ENCODE measurements around the gene MYO18A.
"Not testable (repeated sequence)": the region's sequence is repeated elsewhere in the genome, so short reads cannot be mapped to it uniquely, and the experiment has no call there.

The MYO18A gene

DNA sequence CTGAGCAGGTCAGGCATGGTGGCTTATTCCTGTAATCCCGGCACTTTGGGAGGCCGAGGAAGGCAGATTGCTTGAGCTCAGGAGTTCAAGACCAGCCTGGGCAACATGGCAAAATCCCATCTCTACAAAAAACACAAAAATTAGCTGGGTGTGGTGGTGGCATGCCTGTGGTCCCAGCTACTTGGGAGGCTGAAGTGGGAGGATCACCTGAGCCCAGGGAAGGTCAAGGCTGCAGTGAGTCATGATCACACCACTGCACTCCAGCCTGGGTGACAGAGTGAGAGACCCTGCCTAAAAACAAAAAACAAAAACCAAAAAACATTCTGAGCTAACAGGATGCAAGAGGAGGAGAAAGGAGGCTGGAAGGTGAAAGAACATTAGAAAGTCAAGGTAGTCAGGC is 33.0 kb downstream of the MYO18A start:
- not testable (repeated sequence) for DNase-seq

DNA sequence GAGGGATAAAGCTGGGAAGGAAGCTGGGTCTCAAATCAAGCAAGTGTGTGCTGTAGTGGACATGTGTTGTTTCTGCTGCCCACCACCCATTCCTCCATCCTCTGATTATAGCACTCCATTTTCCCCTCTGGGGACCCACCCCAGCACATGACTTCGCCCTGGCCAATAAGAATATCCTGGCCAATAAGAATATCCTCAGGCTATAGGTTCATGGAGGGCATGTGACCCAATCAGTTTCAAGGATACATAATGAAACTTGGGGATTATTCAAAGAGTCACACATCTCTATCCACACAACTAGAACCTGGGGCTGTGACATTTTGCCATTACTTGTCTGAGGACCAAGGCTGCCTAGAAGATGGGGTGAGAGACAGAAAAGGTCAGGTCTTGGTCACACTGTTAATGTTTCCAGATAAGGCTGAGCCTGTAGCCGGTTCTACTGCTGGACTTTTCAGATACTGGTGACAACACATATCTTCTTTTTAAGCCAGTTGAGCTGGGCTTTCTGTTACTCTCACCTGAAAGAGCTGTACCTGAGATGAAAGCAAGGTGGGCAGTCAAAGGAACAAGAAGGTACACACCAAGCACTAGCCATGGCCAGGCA is 33.7 kb downstream of the MYO18A start:
- DNase-seq, result no peak

DNA sequence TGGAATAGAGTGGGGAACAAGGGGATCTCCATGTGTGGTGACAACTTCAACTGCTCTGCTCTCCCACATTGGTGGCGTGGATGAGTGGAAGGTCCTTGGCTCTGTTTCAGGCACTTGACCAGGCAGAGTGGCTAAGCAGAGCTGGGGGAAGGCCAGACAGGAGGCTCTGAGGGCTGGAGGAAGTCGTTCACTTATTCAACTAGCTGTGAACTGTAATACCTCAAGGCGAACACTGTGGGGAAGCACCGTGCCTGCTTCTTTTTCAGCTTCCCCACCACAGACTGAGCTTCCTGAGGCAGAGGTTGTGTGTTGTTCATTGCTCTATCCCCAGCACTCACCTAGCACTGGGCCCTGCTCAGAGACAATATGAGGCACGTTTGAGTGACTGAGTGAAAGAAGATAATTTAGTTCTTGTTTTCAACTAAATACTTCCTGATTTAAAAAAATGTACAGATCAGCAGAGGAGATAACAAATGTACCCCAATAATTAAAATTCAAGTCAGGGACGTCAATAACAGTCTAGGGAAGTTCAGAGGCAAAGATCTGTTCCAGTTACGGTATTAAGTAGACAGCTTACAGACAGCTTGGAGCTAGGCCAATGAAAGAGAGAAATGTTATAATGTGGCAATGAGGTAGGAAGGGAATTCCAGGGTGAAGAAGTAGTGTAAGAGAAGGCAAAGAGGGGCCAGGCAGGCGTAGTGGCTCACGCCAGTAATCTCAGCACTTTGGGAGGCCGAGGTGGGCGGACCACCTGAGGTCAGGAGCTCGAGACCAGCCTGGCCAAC is 34.7 kb downstream of the MYO18A start:
- DNase-seq, result peak; percentile 79 to 80

DNA sequence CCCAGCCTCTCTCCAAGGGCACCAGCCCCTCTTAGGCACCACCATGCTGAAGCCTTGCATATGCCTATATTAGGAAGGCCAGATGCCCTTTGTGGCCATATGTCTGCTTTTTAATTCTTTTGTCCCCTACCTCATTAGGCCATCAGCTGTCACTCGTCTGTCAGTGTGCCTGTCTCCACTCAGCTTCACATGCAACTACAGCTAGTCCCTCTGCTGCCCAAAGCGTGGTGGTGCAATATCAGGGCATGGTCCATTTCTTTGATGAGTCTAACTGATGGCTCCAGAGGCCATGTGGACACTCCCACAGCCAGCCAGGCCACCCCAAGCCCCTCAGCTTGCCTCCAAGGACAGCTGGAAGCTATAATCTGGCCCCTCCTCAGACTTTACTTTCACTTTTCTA is 36.3 kb downstream of the MYO18A start:
- no peak for DNase-seq

DNA sequence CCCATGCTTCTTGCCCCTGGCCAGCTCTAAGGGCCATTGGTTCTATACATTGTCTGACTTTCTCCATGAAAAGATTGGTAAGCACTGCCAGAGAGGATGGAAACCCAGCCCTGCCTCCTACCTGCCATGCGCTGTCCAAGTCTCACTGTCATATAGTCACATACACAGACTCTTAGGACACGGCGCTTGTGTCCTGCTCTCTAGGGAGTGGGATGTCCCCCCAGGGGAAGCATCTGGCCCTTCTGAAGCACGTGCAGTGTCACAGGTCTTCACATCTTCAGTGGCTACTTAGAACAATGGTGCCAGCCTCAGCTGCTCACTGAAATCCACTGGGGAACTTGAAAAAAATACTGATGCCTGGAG is 38.7 kb downstream of the MYO18A start:
- DNase-seq, result no peak

DNA sequence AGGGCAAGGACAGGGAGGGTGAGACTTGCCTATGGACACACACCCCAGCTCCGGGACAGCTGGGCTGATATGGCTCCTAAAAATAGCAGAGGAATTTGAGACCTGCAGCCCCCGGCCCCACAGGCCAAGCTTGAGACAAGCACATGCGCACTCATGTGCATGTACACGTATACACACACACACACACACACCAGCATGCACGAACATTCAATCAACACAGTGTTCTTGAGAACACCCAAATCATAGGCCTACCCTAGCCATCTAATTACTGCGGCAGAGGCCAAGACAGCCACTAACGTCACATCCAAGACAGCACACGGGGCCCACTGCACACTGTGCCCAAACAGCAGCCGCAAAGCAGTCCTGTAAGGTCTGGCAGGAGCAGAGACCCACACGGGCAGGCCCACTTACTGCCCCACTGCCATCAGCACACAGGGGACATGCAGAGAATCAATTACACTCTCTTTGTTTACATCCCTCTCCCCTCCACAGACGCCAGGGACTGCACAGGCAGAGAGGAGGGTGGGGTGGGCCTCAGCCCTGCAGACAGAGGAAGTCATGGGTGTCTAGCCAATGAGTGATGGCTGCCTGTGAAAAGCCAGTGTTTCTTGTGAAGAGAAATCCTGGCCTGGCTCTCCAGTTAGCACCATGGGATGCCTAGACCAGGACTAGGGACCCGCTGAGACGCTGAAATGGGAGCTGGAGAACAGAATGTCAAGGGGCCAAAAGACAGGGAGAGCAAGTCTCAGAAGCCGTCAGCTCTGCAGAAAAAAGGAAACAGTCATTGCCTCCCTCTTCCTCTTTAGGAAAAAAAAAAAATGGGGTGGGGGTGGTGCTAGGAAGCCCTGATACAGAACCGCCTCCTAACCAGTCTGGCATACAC is 39.3 kb downstream of the MYO18A start:
- peak; percentile 48 to 52 for DNase-seq

DNA sequence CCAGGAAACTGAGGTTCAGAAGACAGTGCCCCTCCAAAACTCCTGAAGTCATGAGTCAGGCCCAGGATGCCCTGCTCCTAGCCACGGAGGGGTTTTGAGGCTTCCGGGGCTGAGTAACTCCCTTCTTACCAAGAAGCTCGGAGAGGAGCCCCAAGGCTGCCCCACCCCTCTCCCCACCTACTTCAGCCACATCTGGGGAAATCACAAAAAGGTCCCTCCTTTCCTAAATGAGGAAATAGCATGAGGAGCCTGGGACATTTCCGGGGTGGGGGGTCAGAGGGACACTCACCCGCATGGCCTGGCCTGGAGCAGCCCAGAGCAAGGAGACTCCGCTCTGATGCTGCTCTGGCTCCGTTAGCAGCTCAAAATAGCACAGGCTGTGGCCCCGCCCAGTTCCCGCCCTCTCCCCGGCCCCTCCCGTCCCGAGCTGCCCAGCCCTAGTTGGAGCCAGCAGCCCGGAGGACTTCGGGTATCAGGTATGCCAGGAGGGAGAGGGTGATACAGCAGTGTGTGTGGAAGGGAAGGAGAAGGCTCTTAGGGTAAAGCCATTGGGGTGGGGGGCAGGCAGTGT is 40.1 kb downstream of the MYO18A start:
- DNase-seq, result peak; percentile 70 to 73

DNA sequence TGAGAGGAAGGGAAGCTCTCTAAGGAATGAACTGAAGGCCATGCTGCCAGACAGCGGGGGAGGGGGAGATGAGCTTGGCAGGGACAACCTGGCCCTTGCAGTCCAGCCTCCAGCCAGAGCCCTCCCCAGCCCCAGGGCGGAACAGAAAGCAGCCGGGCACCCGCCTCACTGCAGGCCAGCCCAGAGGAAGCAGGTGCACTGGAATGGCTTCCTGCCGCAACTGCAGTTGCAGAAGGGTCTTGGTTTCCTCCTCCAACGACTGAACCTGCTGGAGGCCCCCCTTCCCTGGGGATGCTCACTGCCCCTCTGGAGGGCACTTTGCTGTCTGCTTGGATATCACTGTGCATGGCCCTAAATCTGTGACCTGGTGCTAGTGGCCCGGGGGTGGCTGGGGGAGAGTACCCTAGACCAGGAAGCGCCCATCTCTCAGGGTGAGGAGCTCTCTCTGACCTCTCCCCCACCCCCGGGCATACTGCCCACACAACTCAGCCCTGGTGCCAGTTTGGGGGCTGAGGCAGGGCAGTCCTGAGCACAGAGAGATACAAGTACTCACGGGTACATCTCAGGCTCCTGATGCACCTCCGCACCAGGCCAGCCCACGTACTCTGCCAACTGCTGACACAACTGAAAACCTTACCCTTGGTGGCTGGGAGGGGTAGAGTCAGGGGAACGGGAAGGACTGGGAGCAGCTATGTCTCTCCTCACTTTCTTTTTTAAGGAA is 41.1 kb downstream of the MYO18A start:
- DNase-seq, result no peak

DNA sequence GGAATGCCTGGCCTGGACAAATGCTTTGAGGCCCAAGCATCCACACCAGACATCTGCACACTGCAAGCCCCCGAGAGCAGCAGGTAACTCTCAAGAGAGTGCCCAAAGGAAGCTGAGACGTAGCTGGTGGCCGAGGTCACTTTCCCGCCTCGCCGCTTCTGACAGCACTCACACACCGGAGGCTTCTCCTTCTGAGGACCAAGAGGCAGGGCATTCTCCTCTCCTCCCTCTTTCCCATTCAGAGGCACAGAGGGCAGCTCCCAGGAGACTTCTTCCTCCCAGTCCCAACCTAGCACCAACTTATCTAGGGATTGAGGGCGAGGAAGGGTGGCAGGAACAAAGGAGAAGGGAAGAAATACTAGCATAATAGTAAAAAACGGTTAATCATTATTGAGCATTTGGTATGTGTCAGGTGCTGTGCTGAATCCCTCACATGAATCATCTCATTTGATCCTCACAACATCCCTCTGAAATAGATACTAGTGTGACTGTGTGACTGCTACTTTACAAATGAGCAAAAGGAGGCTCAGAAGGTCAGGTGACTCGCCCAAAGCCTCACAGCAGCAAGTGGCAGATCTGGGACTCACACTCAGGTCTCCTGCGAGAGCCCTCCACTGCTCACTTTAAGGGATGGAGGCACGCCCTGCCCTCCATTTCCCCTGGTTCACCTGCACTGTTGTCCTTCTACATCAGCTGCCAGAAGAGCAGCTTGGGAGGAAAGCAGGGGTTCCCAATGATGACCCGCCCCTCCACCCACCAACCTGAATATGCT is 41.8 kb downstream of the MYO18A start:
- no peak for DNase-seq

DNA sequence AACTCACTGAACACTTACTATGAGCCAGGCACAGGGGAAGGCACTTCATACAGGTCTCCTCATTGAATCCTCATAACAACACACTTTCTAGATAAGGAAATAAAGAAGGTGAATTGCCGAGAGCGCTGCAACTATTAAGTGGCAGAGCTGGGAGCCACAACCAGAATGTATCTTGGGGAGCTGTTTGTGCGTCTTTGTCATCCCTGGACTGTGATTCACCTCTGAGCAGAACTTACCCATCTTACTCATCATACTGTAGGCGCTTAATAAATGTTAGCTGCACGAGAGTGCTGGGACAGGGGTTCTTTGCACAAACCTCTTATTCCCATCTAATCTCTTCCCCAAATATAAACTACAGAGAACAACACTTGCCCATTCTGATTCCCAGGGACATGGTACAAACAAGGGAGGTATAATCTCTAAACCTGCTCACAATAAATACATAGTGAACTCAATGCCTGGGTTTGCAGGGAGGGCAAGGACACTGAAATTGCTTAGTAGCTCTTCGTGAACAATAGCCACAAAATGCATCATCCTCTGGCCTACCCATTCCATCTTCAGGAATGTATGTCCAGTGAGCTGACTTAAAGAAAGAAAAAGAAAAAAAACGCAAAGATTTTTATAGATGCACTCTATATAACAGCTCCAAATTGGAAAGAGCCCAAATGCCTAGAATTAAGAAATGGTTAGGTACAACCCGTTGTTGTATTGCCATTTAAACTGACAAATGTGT is 43.0 kb downstream of the MYO18A start:
- DNase-seq, result no peak

DNA sequence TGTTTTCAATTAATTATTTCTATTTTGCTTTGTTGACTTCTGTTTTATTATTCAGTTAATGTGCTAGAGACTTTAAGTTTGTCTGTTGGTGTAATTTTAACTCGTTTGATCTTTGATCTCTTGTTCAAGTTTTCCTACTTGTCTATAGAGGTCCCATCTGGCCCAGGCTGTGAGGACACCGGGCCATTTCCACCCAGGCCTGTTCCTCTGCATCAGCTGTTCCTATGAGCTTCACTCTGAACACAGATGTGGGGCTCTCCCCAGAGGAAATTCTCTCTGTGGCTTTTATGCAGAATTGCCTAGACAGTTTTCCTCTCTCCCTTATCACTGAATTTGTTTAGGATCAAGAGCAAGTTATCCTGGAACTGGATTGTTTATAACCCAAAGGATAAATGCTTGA is 44.7 kb downstream of the MYO18A start:
- DNase-seq, result no peak

DNA sequence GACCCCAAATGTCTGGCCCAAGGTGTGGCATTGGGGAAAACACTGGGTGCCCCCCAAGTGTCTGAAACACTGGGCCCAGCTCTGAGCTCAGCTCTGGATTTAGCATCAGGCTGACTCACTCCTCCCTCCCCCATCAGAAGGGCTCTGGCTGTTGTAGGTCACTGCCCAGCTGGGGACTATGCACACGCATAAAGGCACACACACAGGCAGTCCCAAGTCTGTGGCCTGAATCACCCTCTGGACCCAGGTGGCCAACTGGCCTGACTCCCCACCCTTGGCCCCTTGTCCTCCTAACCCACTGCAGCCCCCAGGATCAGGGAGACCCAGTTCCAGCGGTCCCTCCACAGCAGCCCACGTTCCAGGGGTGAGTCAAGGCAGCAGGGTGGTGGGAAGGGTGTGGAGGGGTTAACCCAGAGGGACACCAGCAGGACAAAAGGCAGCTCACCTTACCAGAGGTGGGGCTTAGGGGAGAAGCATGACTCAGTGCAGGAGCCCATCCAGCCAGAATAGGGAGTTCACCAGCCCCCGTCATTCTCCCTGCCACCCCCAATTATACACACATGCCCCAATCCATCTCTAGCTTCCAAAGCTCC is 47.0 kb downstream of the MYO18A start:
- DNase-seq, result no peak

DNA sequence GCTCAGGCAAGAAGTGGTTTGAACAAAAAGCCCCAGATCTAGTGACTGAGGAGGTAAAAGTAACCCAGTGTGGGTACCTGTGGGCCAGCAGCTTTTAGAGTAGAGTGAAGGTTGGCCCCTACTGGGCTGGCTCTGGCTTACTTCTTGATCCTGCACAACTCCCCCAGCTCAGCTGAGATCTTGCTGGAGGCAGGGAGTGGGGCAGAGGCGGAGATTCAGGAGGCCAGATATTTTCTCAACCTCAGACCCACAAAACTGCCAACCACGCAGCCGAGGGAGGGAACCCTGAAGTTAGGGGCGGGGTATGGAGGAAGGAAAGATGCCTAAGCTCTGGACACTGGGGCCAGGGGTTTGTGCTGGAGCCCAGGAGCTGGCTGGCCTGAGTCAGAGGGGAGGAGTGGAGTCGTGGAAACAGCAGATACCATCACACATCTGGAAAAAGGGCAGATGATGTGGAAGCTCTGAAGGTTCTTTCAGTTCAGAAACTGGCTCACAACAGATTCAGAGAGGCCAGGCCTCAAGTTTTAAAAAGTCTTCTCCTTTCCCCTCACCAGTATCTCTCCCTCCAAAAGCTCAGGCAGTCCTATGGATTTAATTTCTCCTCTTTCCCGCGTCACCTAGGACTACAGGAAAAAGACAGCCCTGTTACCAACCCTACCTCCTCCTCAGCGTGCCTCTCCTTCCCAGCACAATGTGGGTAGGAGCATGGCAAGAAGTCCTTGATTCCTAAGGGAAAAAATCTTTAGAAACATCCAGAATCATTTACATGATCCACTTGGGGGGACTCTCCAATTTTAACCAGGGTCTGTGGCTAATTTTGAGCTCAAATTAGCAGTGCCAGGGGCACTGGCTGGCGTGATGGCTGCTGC is 48.1 kb downstream of the MYO18A start:
- no peak for DNase-seq

DNA sequence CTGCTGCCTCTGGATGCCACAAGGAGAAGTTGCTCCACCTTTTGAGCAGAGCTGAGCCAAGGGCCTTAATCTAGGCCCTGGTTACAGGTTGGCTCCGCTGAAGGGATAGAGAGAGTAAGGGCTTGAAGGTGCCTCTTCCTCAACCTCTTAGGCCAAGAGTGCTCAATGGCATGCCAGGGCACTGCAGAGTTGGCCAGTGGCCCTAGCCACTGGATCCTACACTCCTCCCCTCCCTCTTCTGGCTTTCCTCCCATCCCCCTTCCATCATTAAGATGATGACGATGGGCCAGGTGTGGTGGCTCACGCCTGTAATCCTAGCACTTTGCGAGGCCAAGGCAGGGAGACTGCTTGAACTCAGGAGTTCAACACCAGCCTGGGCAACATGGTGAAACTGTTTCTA is 50.5 kb downstream of the MYO18A start:
- no peak for DNase-seq

DNA sequence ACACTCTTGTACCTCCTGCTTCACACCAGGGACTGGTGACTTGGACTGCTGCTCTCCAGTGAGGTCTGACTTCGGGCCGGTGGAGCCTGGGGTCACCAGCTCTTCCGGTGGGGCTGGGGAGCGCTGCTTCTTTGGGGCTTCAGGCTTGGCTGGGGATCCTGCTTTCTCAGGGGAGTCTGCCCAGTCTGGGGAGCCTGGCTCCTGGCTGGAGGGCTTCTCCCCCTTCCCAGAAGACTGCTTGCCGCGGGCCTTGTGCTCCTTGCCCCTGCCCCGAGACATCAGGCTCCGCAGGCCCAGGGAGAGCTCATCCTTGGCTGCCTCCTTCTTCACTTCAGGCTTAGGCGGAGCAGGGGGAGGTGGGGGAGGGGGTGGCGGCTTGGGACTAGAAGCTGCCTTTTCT is 52.4 kb downstream of the MYO18A start:
- no peak for DNase-seq

DNA sequence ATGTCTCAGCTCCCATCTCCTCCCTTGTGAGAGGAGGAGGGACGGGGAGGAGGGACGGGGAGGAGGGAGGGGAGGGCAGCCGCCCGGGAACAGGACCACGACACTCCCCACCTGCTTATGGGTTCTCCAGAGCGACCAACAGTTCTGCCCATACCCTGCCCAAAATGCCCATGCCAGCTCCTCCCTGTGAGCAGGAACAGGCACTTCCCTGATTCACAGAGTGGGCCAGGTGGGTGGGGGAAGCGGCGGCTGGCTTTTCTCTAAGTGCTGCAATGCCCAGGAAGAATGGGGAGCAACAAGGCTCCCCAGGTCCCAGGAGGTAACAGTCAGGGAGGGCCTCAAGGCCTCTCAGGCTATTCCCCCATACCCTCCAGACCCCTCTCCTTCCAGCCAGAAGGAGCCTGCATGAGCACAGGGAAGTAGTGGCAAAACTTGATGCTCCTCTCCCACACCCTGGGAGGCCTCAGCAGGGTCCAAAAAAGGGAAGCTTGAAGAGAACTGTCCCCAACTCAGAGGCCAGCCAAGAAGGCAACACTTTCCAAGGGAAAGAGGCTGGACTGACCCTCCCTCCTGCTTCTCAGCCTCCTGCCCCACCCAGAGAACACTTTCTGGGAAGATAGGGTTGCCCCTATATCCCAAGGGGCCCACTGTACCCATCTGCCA is 53.8 kb downstream of the MYO18A start:
- no peak for DNase-seq

DNA sequence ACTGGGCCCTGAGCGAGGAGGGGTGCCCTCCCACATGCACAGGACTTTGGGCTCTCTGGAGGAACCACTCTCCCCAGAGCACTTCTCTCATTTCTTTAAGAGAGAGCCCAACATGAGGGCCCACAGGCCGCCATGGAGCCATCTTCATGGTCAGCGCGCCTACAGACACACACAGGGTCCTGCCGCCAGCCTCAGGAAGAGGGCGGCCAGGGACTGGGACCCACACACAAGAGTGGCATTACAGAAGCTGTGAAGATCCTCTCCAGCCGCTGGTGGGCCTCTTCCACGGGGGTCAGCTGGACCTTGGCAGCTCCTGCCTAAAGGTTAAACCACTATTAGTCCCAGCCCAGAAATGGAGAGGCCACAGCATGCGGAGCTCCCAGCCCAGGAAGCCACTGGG is 54.5 kb downstream of the MYO18A start:
- DNase-seq, result no peak

DNA sequence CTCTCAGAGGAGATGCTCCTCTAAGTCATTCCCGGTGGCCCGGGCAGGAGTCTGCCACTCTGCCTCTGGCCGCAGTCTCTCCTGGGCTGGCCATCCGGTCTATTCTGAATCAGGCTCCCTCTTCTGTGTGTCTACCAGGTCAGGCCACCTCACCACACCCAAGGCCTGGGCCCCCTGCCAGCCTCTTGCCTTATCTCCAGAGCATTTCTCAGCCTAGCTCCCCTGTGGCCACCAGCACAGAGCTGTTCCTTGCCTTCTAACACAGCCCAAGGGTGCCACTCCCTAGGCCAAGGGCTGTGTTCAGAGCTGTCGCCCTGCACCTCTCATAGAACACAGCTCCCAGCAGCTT is 55.3 kb downstream of the MYO18A start:
- no peak for DNase-seq
